Sigmoid colon (tissue), 4 donors: ENCODE measurements around the gene RALGDS.

Source experiments
- CTCF ChIP-seq, 4 experiments: fragments of 450-650 bp in 3 of 4; fragments of 200-600 bp in 1 of 4; IDR thresholded peaks; one replicate each; pipeline ENCODE4 v1.5.1; 2016 to 2019; ENCODE audit warnings: antibody characterized with exemption in 4 of 4, mild to moderate bottlenecking in 3 of 4, moderate library complexity in 2 of 4
- EP300 ChIP-seq, 4 donors: sonication (generic); formaldehyde crosslinking; IDR thresholded peaks; one replicate each; pipeline ENCODE4 v1.6.1; 2017; ENCODE audit warnings: antibody characterized with exemption in 4 of 4

GRCh38 chr9:133151601-133152525 lies 30.8 kb upstream of the RALGDS start:
- no peak for TF ChIP-seq EP300 (IDR thresholded peaks at IDR 0.05)
- TF ChIP-seq CTCF (IDR thresholded peaks at IDR 0.05), result no peak
